ENCODE data around the gene NTN1. TPM values are rescaled to one million over a fixed set of nuclear protein-coding genes. Genes with fewer than 3 reads are reported as not detected.

Gene NTN1
- total RNA-seq, 1 experiment from 2014 or later: 4.2 TPM

DNA sequence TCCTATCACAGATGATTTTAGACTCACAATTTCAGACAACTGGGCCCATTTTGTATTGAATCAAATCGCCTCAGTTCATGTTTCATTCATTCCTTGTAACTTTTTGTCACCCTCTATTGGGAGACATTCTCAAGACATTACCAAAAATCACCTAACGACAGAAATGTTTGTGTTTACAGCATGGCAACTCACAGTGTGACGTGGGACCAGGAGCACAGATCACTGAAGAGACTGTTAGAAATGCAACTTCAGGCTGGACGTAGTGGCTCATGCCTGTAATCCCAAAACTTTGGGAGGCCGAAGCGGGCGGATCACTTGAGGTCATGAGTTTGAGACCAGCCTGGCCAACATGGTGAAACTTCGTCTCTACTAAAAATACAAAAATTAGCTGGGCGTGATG, 249.6 kb downstream of the NTN1 start:
- Histone ChIP-seq H3K9ac (ENCODE audit: low read length) (no peak overlapping the region), H2AFZ (ENCODE audit: low read depth, low read length, poor library complexity, severe bottlenecking) (no peak overlapping the region), H3K4me1 (ENCODE audit: control insufficient read depth in 1 of 2, insufficient read depth in 2 of 2, low read length in 2 of 2) (no peaks in the 10 kb centered on the region), H3K27me3 (ENCODE audit: insufficient read depth, low read length) (no peaks in the 10 kb centered on the region), H3K4me3 (replicated peaks in 1 of 2; ENCODE audit: low read depth in 1 of 2, low read length in 2 of 2) (no peak overlapping the region), H3K9me2 (ENCODE audit: insufficient read depth) (no peaks in the 10 kb centered on the region), H4K20me1 (ENCODE audit: insufficient read depth) (no peaks in the 10 kb centered on the region), H3K36me3 (ENCODE audit: control insufficient read depth in 1 of 2, insufficient read depth in 2 of 2, low read length in 2 of 2) (no peaks in the 10 kb centered on the region), H3K9me3 (ENCODE audit: control insufficient read depth in 1 of 2, insufficient read depth in 1 of 2, low read depth in 1 of 2, low read length in 2 of 2) (no peaks in the 10 kb centered on the region), H3K27ac (ENCODE audit: low read depth, low read length) (no peak overlapping the region), H3K4me2 (ENCODE audit: low read length) (no peak overlapping the region), H3K79me2 (ENCODE audit: insufficient read depth, low read length) (no peaks in the 10 kb centered on the region)
- TF ChIP-seq RAD21 (IDR thresholded peaks at IDR 0.05; ENCODE audit: low read depth) (no peak), YY1 (IDR thresholded peaks at IDR 0.05; ENCODE audit: extremely low read depth, insufficient replicate concordance, low read depth, low read length) (no peak), POLR2AphosphoS5 (IDR thresholded peaks at IDR 0.05; ENCODE audit: low read depth, low read length) (no peak), TCF7L2 (IDR thresholded peaks at IDR 0.05; ENCODE audit: borderline replicate concordance, extremely low read depth, insufficient read depth, insufficient read length) (no peak), ZFX (IDR thresholded peaks at IDR 0.05) (no peak), SP1 (IDR thresholded peaks at IDR 0.05; ENCODE audit: low read depth) (no peak), EGR1 (IDR thresholded peaks at IDR 0.05; ENCODE audit: low read depth) (no peak), SRF (IDR thresholded peaks at IDR 0.05; ENCODE audit: low read depth) (no peak), ELF1 (IDR thresholded peaks at IDR 0.05; ENCODE audit: borderline replicate concordance, low read depth) (no peak), CEBPB (IDR thresholded peaks at IDR 0.05; ENCODE audit: low read depth) (no peak), SIN3A (IDR thresholded peaks at IDR 0.05; ENCODE audit: low read depth) (no peak), CBX3 (IDR thresholded peaks at IDR 0.05; ENCODE audit: low read depth) (no peak), FOSL1 (IDR thresholded peaks at IDR 0.05; ENCODE audit: low read depth) (no peak), EZH2phosphoT487 (IDR thresholded peaks at IDR 0.05; ENCODE audit: borderline replicate concordance) (no peak), EZH2 (IDR thresholded peaks at IDR 0.05) (no peak)
- TF ChIP-seq, protein P1, sequence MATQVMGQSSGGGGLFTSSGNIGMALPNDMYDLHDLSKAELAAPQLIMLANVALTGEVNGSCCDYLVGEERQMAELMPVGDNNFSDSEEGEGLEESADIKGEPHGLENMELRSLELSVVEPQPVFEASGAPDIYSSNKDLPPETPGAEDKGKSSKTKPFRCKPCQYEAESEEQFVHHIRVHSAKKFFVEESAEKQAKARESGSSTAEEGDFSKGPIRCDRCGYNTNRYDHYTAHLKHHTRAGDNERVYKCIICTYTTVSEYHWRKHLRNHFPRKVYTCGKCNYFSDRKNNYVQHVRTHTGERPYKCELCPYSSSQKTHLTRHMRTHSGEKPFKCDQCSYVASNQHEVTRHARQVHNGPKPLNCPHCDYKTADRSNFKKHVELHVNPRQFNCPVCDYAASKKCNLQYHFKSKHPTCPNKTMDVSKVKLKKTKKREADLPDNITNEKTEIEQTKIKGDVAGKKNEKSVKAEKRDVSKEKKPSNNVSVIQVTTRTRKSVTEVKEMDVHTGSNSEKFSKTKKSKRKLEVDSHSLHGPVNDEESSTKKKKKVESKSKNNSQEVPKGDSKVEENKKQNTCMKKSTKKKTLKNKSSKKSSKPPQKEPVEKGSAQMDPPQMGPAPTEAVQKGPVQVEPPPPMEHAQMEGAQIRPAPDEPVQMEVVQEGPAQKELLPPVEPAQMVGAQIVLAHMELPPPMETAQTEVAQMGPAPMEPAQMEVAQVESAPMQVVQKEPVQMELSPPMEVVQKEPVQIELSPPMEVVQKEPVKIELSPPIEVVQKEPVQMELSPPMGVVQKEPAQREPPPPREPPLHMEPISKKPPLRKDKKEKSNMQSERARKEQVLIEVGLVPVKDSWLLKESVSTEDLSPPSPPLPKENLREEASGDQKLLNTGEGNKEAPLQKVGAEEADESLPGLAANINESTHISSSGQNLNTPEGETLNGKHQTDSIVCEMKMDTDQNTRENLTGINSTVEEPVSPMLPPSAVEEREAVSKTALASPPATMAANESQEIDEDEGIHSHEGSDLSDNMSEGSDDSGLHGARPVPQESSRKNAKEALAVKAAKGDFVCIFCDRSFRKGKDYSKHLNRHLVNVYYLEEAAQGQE (IDR thresholded peaks at IDR 0.05; ENCODE audit: low read depth): no peak
- TF ChIP-seq, protein P2, sequence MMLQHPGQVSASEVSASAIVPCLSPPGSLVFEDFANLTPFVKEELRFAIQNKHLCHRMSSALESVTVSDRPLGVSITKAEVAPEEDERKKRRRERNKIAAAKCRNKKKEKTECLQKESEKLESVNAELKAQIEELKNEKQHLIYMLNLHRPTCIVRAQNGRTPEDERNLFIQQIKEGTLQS (IDR thresholded peaks at IDR 0.05): no peak
- TF ChIP-seq, protein P3, sequence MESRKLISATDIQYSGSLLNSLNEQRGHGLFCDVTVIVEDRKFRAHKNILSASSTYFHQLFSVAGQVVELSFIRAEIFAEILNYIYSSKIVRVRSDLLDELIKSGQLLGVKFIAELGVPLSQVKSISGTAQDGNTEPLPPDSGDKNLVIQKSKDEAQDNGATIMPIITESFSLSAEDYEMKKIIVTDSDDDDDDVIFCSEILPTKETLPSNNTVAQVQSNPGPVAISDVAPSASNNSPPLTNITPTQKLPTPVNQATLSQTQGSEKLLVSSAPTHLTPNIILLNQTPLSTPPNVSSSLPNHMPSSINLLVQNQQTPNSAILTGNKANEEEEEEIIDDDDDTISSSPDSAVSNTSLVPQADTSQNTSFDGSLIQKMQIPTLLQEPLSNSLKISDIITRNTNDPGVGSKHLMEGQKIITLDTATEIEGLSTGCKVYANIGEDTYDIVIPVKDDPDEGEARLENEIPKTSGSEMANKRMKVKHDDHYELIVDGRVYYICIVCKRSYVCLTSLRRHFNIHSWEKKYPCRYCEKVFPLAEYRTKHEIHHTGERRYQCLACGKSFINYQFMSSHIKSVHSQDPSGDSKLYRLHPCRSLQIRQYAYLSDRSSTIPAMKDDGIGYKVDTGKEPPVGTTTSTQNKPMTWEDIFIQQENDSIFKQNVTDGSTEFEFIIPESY (IDR thresholded peaks at IDR 0.05; ENCODE audit: extremely low read depth, insufficient replicate concordance, low read length): no peak
- DNase-seq (ENCODE audit: low read depth, low spot score): no peak
- intact Hi-C loops (cut with micrococcal nuclease): no loop called here
- no peak for ATAC-seq
- RAD21 ChIA-PET (ENCODE audit: low non-redundant PET in 1 of 2, low total read pairs in 2 of 2, uncharacterized antibody in 2 of 2, unreplicated experiment in 2 of 2): no interaction called here
- CTCF ChIA-PET: no interaction called here
- POLR2A ChIA-PET: no interaction called here
- BruUV-seq (replicated peaks): no TSS peak

Measured in HCT116 (cell line).